Neuronal stem cell (in vitro differentiated cells): ENCODE measurements around the gene NHLRC4. TPM values are rescaled to one million over a fixed set of nuclear protein-coding genes. Genes with fewer than 3 reads are reported as not detected.

Source experiments
- DNase-seq: peaks from one replicate; pipeline ENCODE4 v3.0.0-alpha.2; 2013; ENCODE audit warnings: low spot score
- H2AFZ ChIP-seq: one replicate; pipeline ENCODE4 v1.6.1; 2013; ENCODE audit warnings: mild to moderate bottlenecking, low read length, inconsistent platforms
- H2AK5ac ChIP-seq: 2 replicates; pipeline ENCODE4 v1.6.1; 2013; ENCODE audit warnings: low read depth, mild to moderate bottlenecking, inconsistent platforms, low read length, moderate library complexity, mixed read lengths
- H2BK120ac ChIP-seq: 2 replicates; pipeline ENCODE4 v1.6.1; 2013; ENCODE audit warnings: low read depth, mild to moderate bottlenecking, inconsistent platforms, low read length, moderate library complexity, mixed read lengths
- H2BK12ac ChIP-seq: one replicate; pipeline ENCODE4 v1.6.1; 2013; ENCODE audit warnings: low read length, inconsistent platforms
- H2BK15ac ChIP-seq: 2 replicates; pipeline ENCODE4 v1.6.1; 2013; ENCODE audit warnings: mild to moderate bottlenecking, low read length, inconsistent platforms, mixed read lengths
- H2BK5ac ChIP-seq: one replicate; pipeline ENCODE4 v1.6.1; 2013; ENCODE audit warnings: inconsistent platforms, mild to moderate bottlenecking, low read length, moderate library complexity
- H3K14ac ChIP-seq: one replicate; pipeline ENCODE4 v1.6.1; 2013; ENCODE audit warnings: low read length, inconsistent platforms
- H3K18ac ChIP-seq: 2 replicates; pipeline ENCODE4 v1.6.1; 2013; ENCODE audit warnings: low read length, inconsistent platforms
- H3K23ac ChIP-seq: 2 replicates; pipeline ENCODE4 v1.6.1; 2013; ENCODE audit warnings: low read depth, mild to moderate bottlenecking, mixed read lengths, low read length, inconsistent platforms; ENCODE audit not compliant: poor library complexity
- H3K27ac ChIP-seq: replicated peaks from 3 replicates; pipeline ENCODE4 v1.5.1; 2013; ENCODE audit warnings: low read length, inconsistent platforms
- H3K27me3 ChIP-seq, 3 experiments: 2 replicates each; pipeline ENCODE4 v1.6.1; 2013; ENCODE audit warnings: low read length in 3 of 3, mild to moderate bottlenecking in 2 of 3, inconsistent platforms in 1 of 3, low read depth in 1 of 3, mixed read lengths in 1 of 3, moderate library complexity in 1 of 3; ENCODE audit not compliant: control insufficient read depth in 3 of 3, insufficient read depth in 3 of 3
- H3K36me3 ChIP-seq, 2 donors: replicated peaks in 1 of 2; 2 replicates each; pipeline ENCODE4 v1.6.1; 2013; ENCODE audit warnings: low read length in 2 of 2; ENCODE audit not compliant: control insufficient read depth in 2 of 2, insufficient read depth in 2 of 2
- H3K4ac ChIP-seq: 2 replicates; pipeline ENCODE4 v1.6.1; 2013; ENCODE audit warnings: inconsistent platforms, mild to moderate bottlenecking, low read length, moderate library complexity
- H3K4me1 ChIP-seq, 2 donors: 1 replicate in 1 of 2; 2 replicates in 1 of 2; pipeline ENCODE4 v1.6.1; 2013; ENCODE audit warnings: low read length in 2 of 2, low read depth in 1 of 2; ENCODE audit not compliant: control insufficient read depth in 2 of 2, insufficient read depth in 1 of 2
- H3K4me2 ChIP-seq: one replicate; pipeline ENCODE4 v1.6.1; 2013; ENCODE audit warnings: mild to moderate bottlenecking, low read length, inconsistent platforms; ENCODE audit not compliant: insufficient read depth, poor library complexity, severe bottlenecking
- H3K4me3 ChIP-seq, 2 donors: 2 replicates each; pipeline ENCODE4 v1.5.1; 2013; ENCODE audit warnings: low read length in 2 of 2, mild to moderate bottlenecking in 2 of 2, inconsistent platforms in 1 of 2, moderate library complexity in 1 of 2
- H3K79me1 ChIP-seq: one replicate; pipeline ENCODE4 v1.6.1; 2013; ENCODE audit warnings: low read depth, mild to moderate bottlenecking, inconsistent platforms, low read length, moderate library complexity
- H3K9ac ChIP-seq: one replicate; pipeline ENCODE4 v1.6.1; 2013; ENCODE audit warnings: mild to moderate bottlenecking, low read depth, low read length, inconsistent platforms; ENCODE audit not compliant: poor library complexity
- H3K9me3 ChIP-seq, 2 donors: replicated peaks in 1 of 2; 2 replicates each; pipeline versions ENCODE3 to v1.6.1; 2013; ENCODE audit warnings: low read length in 2 of 2, mild to moderate bottlenecking in 2 of 2, inconsistent platforms in 1 of 2, low read depth in 1 of 2, mixed read lengths in 1 of 2, moderate library complexity in 1 of 2; ENCODE audit not compliant: control insufficient read depth in 2 of 2, insufficient read depth in 1 of 2
- H4K8ac ChIP-seq: one replicate; pipeline ENCODE4 v1.6.1; 2013; ENCODE audit warnings: low read depth, mild to moderate bottlenecking, inconsistent platforms, low read length, moderate library complexity
- H4K91ac ChIP-seq: one replicate; pipeline ENCODE4 v1.6.1; 2013; ENCODE audit warnings: low read length, low read depth, mild to moderate bottlenecking, inconsistent platforms; ENCODE audit not compliant: poor library complexity
- WGBS, 2 donors: extraction: QIAGEN DNeasy Blood & Tissue Kit; methylation state at CpG; one replicate each; pipeline ENCODE4 v1.1.7; 2013; ENCODE audit warnings: missing lambda C conversion rate in 2 of 2, mixed read lengths in 1 of 2; ENCODE audit not compliant: insufficient read length in 2 of 2, insufficient replicate concordance in 1 of 2; ENCODE audit errors: extremely low coverage in 2 of 2; 5-methylcytosine and 5-hydroxymethylcytosine counted together
- polyA plus RNA-seq, 2 experiments: library from polyadenylated mRNA; stranded (reverse); fragments of 200-250 nt; gene quantifications; one replicate each; pipeline ENCODE4 v1.2.3, GENCODE V29; 2013

The NHLRC4 gene
- polyA plus RNA-seq (2013, experiment 1 of 2): 0.04 TPM
- 0.04 TPM for polyA plus RNA-seq (2013, experiment 2 of 2)

GRCh38 chr16:566475-567372 is at the start of gene NHLRC4:
NHLRC4 (plus strand) TSS chr16:567005; CDS start chr16:568048, 1,043 bp downstream.
- peak within 1 kb of the TSS; percentile 58 for H2BK12ac ChIP-seq
- H2BK5ac ChIP-seq: peak within 1 kb of the TSS; percentile 87
- H3K27ac ChIP-seq: no peak within 1 kb of the TSS
- H3K4me3 ChIP-seq: no peak within 1 kb of the TSS
- peak within 1 kb of the TSS; percentile 60 for H3K9ac ChIP-seq
- DNase-seq: no peak
- peaks cover under 1 to 2% of the 10 kb centered on the region in 2 donors for H3K36me3 ChIP-seq
- H3K18ac ChIP-seq: peak within 1 kb of the TSS; percentile 76
- peak within 1 kb of the TSS; percentile 17 for H4K8ac ChIP-seq
- peak within 1 kb of the TSS; percentile 81 for H2AFZ ChIP-seq
- H3K27me3 ChIP-seq: peaks cover 0 to 17% (median 8%) of the 10 kb centered on the region in 3 experiments
- peak within 1 kb of the TSS; percentile 98 for H3K23ac ChIP-seq
- H3K4ac ChIP-seq: no peak within 1 kb of the TSS
- H3K4me1 ChIP-seq: peaks cover 6 to 32% of the 10 kb centered on the region in 2 donors
- WGBS, 2 donors: no CpG with 5 or more reads among the region's 26 CpGs
- H3K4me2 ChIP-seq: no peak within 1 kb of the TSS
- no peak within 1 kb of the TSS for H3K14ac ChIP-seq
- H2AK5ac ChIP-seq: peak within 1 kb of the TSS; percentile 81
- peaks cover 16% of the 10 kb centered on the region for H3K79me1 ChIP-seq
- H3K9me3 ChIP-seq: peaks cover 0 to 2% of the 10 kb centered on the region in 2 donors
- H2BK120ac ChIP-seq: peak within 1 kb of the TSS; percentile 61
- no peak within 1 kb of the TSS for H4K91ac ChIP-seq
- H2BK15ac ChIP-seq: peak within 1 kb of the TSS; percentile 92

GRCh38 chr16:518858-519257 is 47.9 kb upstream of the NHLRC4 start:
- Histone ChIP-seq H3K14ac (no peak overlapping the region), H2BK120ac (no peak overlapping the region), H3K79me1 (peaks cover 11% of the 10 kb centered on the region), H4K8ac (no peak overlapping the region), H2BK5ac (no peak overlapping the region), H2BK15ac (no peak overlapping the region), H3K9ac (no peak overlapping the region), H4K91ac (no peak overlapping the region), H3K4ac (no peak overlapping the region), H3K36me3 (peaks cover 51 to 87% of the 10 kb centered on the region in 2 donors), H3K27me3 (no peaks in the 10 kb centered on the region), H3K23ac (no peak overlapping the region), H3K4me2 (no peak overlapping the region), H2AK5ac (no peak overlapping the region), H2BK12ac (no peak overlapping the region), H2AFZ (no peak overlapping the region), H3K9me3 (no peaks in the 10 kb centered on the region), H3K27ac (no peak overlapping the region), H3K18ac (no peak overlapping the region), H3K4me1 (no peaks in the 10 kb centered on the region), H3K4me3 (no peak overlapping the region)
- WGBS, 2 donors: no CpG with 5 or more reads among the region's 9 CpGs
- DNase-seq: no peak

- no peak overlapping the region for H4K8ac ChIP-seq
These were observed 47.4 kb upstream of the NHLRC4 start for GRCh38 chr16:519425-519824.

More at GRCh38 chr16:519425-519824, 47.4 kb upstream of the NHLRC4 start:
- H3K23ac ChIP-seq: no peak overlapping the region
- H3K4ac ChIP-seq: no peak overlapping the region
- peaks cover 11% of the 10 kb centered on the region for H3K79me1 ChIP-seq
- H3K27ac ChIP-seq: no peak overlapping the region
- peak overlapping the region; percentile 38 for H3K9ac ChIP-seq
- H3K9me3 ChIP-seq: no peaks in the 10 kb centered on the region
- H3K4me1 ChIP-seq: no peaks in the 10 kb centered on the region
- H2BK120ac ChIP-seq: no peak overlapping the region
- H3K4me3 ChIP-seq: no peak overlapping the region
- no peak overlapping the region for H3K14ac ChIP-seq
- no peak overlapping the region for H2AK5ac ChIP-seq
- no peak overlapping the region for H3K4me2 ChIP-seq
- no peak overlapping the region for H2AFZ ChIP-seq
- no peak for DNase-seq
- H2BK15ac ChIP-seq: no peak overlapping the region
- no peak overlapping the region for H2BK5ac ChIP-seq
- no peaks in the 10 kb centered on the region for H3K27me3 ChIP-seq
- H2BK12ac ChIP-seq: no peak overlapping the region
- H4K91ac ChIP-seq: no peak overlapping the region
- H3K36me3 ChIP-seq: peaks cover 48 to 87% of the 10 kb centered on the region in 2 donors
- no CpG with 5 or more reads among the region's 19 CpGs for WGBS, 2 donors
- no peak overlapping the region for H3K18ac ChIP-seq
